B cell (primary cell): ENCODE data around the gene EGFL7. TPM values are rescaled to one million over a fixed set of nuclear protein-coding genes. Genes with fewer than 3 reads are reported as not detected.

Experiments used
- ATAC-seq: fragments of 200-7000 bp; cut with Tn5 transposase; one replicate; pipeline ENCODE4 v1.10.0; 2021; ENCODE audit warnings: low read depth, mild to moderate bottlenecking, moderate number of reproducible peaks, moderate library complexity
- CTCF ChIA-PET: fragments of 350-600 bp; sonication (Branson Sonifier 250); formaldehyde crosslinking; loops from one replicate; lab custom pipeline; 2021; ENCODE audit warnings: antibody characterized with exemption, inconsistent platforms; lab: Charles Lee
- POLR2A ChIA-PET: fragments of 350-600 bp; sonication (Branson Sonifier 250); formaldehyde crosslinking; loops from one replicate; lab custom pipeline; 2021; ENCODE audit warnings: antibody characterized with exemption; lab: Charles Lee
- DNase-seq: peaks from one replicate; pipeline ENCODE4 v3.0.0; 2013
- H2AFZ ChIP-seq: 2 replicates; pipeline ENCODE4 v1.6.1; 2012; ENCODE audit warnings: mild to moderate bottlenecking, low read depth, low read length; ENCODE audit not compliant: insufficient read depth, poor library complexity, severe bottlenecking
- H3K27ac ChIP-seq, 2 donors: 1 replicate in 1 of 2; 2 replicates in 1 of 2; pipeline ENCODE4 v1.5.1; 2012 to 2013; ENCODE audit warnings: low read length in 2 of 2, mild to moderate bottlenecking in 2 of 2, moderate library complexity in 1 of 2
- H3K27me3 ChIP-seq, 4 experiments: fragments of 200-600 bp in 1 of 4; sonication (generic) in 1 of 4; replicated peaks in 1 of 4; 1 replicate in 2 of 4; 2 replicates in 2 of 4; pipeline versions ENCODE4 v1.6.1 to v1.7.0; 2013 to 2016; ENCODE audit warnings: low read length in 3 of 4, mild to moderate bottlenecking in 2 of 4, mixed read lengths in 1 of 4, moderate library complexity in 1 of 4; ENCODE audit not compliant: insufficient read depth in 4 of 4, control insufficient read depth in 3 of 4; ENCODE audit errors: control extremely low read depth in 1 of 4
- H3K36me3 ChIP-seq, 2 experiments: replicated peaks in 1 of 2; 1 replicate in 1 of 2; 2 replicates in 1 of 2; pipeline versions ENCODE4 v1.6.1 to v1.7.1; 2013; ENCODE audit warnings: low read length in 1 of 2; ENCODE audit not compliant: insufficient read depth in 2 of 2, control insufficient read depth in 1 of 2; ENCODE audit errors: control extremely low read depth in 1 of 2, extremely low read depth in 1 of 2
- H3K4me1 ChIP-seq, 2 donors: fragments of 200-600 bp in 1 of 2; sonication (generic) in 1 of 2; 1 replicate in 1 of 2; 2 replicates in 1 of 2; pipeline versions ENCODE4 v1.5.1 to v1.6.1; 2013 to 2017; ENCODE audit warnings: low read length in 2 of 2; ENCODE audit not compliant: control insufficient read depth in 2 of 2, insufficient read depth in 2 of 2
- H3K4me2 ChIP-seq: replicated peaks from 2 replicates; pipeline ENCODE3; 2012; ENCODE audit warnings: mild to moderate bottlenecking, low read depth, low read length; ENCODE audit not compliant: poor library complexity, severe bottlenecking
- H3K4me3 ChIP-seq, 5 experiments: fragments of 200-600 bp in 1 of 5; sonication (generic) in 1 of 5; 1 replicate in 3 of 5; 2 replicates in 2 of 5; pipeline versions ENCODE4 v1.5.1 to v1.7.0; 2011 to 2016; ENCODE audit warnings: low read length in 4 of 5, mild to moderate bottlenecking in 4 of 5, low read depth in 2 of 5, control low read depth in 1 of 5, moderate library complexity in 1 of 5; ENCODE audit not compliant: insufficient read depth in 1 of 5; ENCODE audit errors: control extremely low read depth in 1 of 5, extremely low read depth in 1 of 5
- H3K79me2 ChIP-seq: fragments of 200-600 bp; sonication (generic); one replicate; pipeline ENCODE4 v1.6.0; 2016; ENCODE audit warnings: low read length; ENCODE audit not compliant: control insufficient read depth, insufficient read depth
- H3K9ac ChIP-seq: fragments of 200-600 bp; sonication (generic); 2 replicates; pipeline ENCODE4 v1.6.1; 2017; ENCODE audit warnings: mild to moderate bottlenecking, low read length, moderate library complexity
- H3K9me3 ChIP-seq, 3 donors: one replicate each; pipeline versions ENCODE4 v1.6.1 to v1.7.1; 2013; ENCODE audit warnings: low read length in 2 of 3; ENCODE audit not compliant: control insufficient read depth in 2 of 3, insufficient read depth in 1 of 3; ENCODE audit errors: control extremely low read depth in 1 of 3
- H4K20me1 ChIP-seq: 2 replicates; pipeline ENCODE4 v1.6.0; 2012; ENCODE audit warnings: mild to moderate bottlenecking, low read length; ENCODE audit not compliant: insufficient read depth, control insufficient read depth, poor library complexity, severe bottlenecking
- H3K27ac Mint-ChIP-seq: one replicate; pipeline ENCODE4 v1.8.0; 2021; ENCODE audit warnings: mixed read lengths
- H3K27me3 Mint-ChIP-seq: one replicate; pipeline ENCODE4 v1.8.0; 2021; ENCODE audit warnings: mixed read lengths
- H3K4me1 Mint-ChIP-seq: one replicate; pipeline ENCODE4 v1.8.0; 2021; ENCODE audit warnings: mixed read lengths
- H3K4me3 Mint-ChIP-seq: one replicate; pipeline ENCODE4 v1.8.0; 2021; ENCODE audit warnings: mixed read lengths
- H3K9me3 Mint-ChIP-seq: one replicate; pipeline ENCODE4 v1.8.0; 2022; ENCODE audit warnings: mixed read lengths; ENCODE audit not compliant: insufficient read depth
- EZH2 ChIP-seq: IDR thresholded peaks from 2 replicates; pipeline ENCODE4 v1.6.1; 2012; ENCODE audit warnings: borderline replicate concordance, low read depth, mild to moderate bottlenecking, moderate library complexity, low read length; ENCODE audit not compliant: insufficient read depth, poor library complexity, severe bottlenecking
- WGBS: methylation state at CpG from one replicate; pipeline ENCODE4 v1.1.5; 2013; ENCODE audit warnings: missing lambda C conversion rate; ENCODE audit not compliant: insufficient coverage; 5-methylcytosine and 5-hydroxymethylcytosine counted together
- intact Hi-C: fragments of 100-400 bp; cut with micrococcal nuclease; formaldehyde crosslinking; loops from one replicate; pipeline ENCODE4 v1.10.0; 2022
- polyA plus RNA-seq: library from polyadenylated mRNA; depleted of rRNA; stranded (reverse); fragments of >200 nt; gene quantifications from 2 replicates; pipeline ENCODE4 v1.2.3, GENCODE V29; 2012
- total RNA-seq, 2 donors: library from RNA; stranded (reverse); fragments of 120-200 nt in 1 of 2; gene quantifications; 1 replicate in 1 of 2; 2 replicates in 1 of 2; pipeline versions ENCODE4 v1.2.3 to v1.2.4, GENCODE V29; 2013 to 2022
- TF ChIP-seq, protein P1 (sequence below): fragments of 200-600 bp; IDR thresholded peaks from one replicate; pipeline ENCODE4 v1.8.0; 2022; ENCODE audit warnings: antibody characterized with exemption, mild to moderate bottlenecking

The EGFL7 gene
- total and polyA plus RNA-seq, 2 donors (not counting 1 experiment from before 2014, with no cell fraction given), result 0.34 TPM; not detected in 1

- H3K9ac ChIP-seq, result no peak overlapping the region
- Mint-ChIP-seq H3K27ac (peak overlapping the region; percentile 37), H3K27me3 (peaks cover 8% of the 10 kb centered on the region), H3K4me3 (peak overlapping the region; percentile 13), H3K9me3 (no peaks in the 10 kb centered on the region), H3K4me1 (peaks cover 30% of the 10 kb centered on the region)
- peaks cover 12% of the 10 kb centered on the region for H3K79me2 ChIP-seq
- peaks cover 42% of the 10 kb centered on the region for H4K20me1 ChIP-seq
- 40% methylated on average over 24 of the region's 24 CpGs for WGBS
- H3K27ac ChIP-seq, result peak overlapping the region; percentile 34 to 47
- peaks cover 0 to 28% of the 10 kb centered on the region in 2 experiments for H3K36me3 ChIP-seq
- ChIA-PET CTCF (interaction anchor here (2.0 kb wide), 1 partner anchor 9 kb away, joined by 8 read pairs; no protein-coding TSS in a partner anchor), POLR2A (interaction anchor here (0.6 to 2.7 kb wide), 3 partner anchors 9 to 431 kb away, joined by 4 to 11 read pairs (median 9); no protein-coding TSS in a partner anchor)
- H3K4me2 ChIP-seq, result peak overlapping the region; percentile 65
- ATAC-seq (peak; percentile 40), DNase-seq (peak; percentile 65)
- TF ChIP-seq, protein P1, sequence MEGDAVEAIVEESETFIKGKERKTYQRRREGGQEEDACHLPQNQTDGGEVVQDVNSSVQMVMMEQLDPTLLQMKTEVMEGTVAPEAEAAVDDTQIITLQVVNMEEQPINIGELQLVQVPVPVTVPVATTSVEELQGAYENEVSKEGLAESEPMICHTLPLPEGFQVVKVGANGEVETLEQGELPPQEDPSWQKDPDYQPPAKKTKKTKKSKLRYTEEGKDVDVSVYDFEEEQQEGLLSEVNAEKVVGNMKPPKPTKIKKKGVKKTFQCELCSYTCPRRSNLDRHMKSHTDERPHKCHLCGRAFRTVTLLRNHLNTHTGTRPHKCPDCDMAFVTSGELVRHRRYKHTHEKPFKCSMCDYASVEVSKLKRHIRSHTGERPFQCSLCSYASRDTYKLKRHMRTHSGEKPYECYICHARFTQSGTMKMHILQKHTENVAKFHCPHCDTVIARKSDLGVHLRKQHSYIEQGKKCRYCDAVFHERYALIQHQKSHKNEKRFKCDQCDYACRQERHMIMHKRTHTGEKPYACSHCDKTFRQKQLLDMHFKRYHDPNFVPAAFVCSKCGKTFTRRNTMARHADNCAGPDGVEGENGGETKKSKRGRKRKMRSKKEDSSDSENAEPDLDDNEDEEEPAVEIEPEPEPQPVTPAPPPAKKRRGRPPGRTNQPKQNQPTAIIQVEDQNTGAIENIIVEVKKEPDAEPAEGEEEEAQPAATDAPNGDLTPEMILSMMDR, result no peak
- no peak for TF ChIP-seq EZH2
- peaks cover 0 to 5% (median 0%) of the 10 kb centered on the region in 4 experiments for H3K27me3 ChIP-seq
- no peak overlapping the region for H3K4me3 ChIP-seq
- intact Hi-C loops, result loop anchor here (10.0 kb wide), 1 partner anchor 55 kb away; the partner anchor contains the start of gene EGFL7
- no peaks in the 10 kb centered on the region for H3K9me3 ChIP-seq
- H3K4me1 ChIP-seq, result peaks cover 16 to 36% of the 10 kb centered on the region in 2 donors
- H2AFZ ChIP-seq, result no peak overlapping the region
Observed at GRCh38 chr9:136719195-136719880, 56.6 kb downstream of the EGFL7 start.
